Esophagus muscularis mucosa (tissue), 4 donors: Measurements from ENCODE around the gene ACO1. TPM values are rescaled to one million over a fixed set of nuclear protein-coding genes. Genes with fewer than 3 reads are reported as not detected.

ENCODE experiments used
- DNase-seq: peaks from one replicate; pipeline ENCODE4 v3.0.0-alpha.2; 2017; ENCODE audit errors: extremely low spot score
- H3K27ac ChIP-seq, 4 donors: fragments of 200-600 bp; sonication (generic); replicated peaks in 1 of 4; 1 replicate in 3 of 4; 2 replicates in 1 of 4; pipeline ENCODE4 v1.5.1; 2016 to 2019; ENCODE audit warnings: mild to moderate bottlenecking in 1 of 4
- H3K27me3 ChIP-seq, 4 donors: fragments of 200-600 bp; sonication (generic); one replicate each; pipeline versions ENCODE4 v1.5.1 to v1.6.0; 2016 to 2019
- H3K36me3 ChIP-seq, 4 donors: fragments of 200-600 bp; sonication (generic); one replicate each; pipeline ENCODE4 v1.5.1; 2016 to 2019
- H3K4me1 ChIP-seq, 4 donors: fragments of 200-600 bp; sonication (generic); one replicate each; pipeline ENCODE4 v1.5.1; 2016 to 2019
- H3K4me3 ChIP-seq, 4 donors: fragments of 200-600 bp; sonication (generic); 1 replicate in 2 of 4; 2 replicates in 2 of 4; pipeline ENCODE4 v1.5.1; 2016 to 2019; ENCODE audit warnings: mild to moderate bottlenecking in 4 of 4, moderate library complexity in 1 of 4
- H3K9me3 ChIP-seq, 4 donors: fragments of 200-600 bp; sonication (generic); 1 replicate in 3 of 4; 2 replicates in 1 of 4; pipeline ENCODE4 v1.5.1; 2016 to 2019
- EP300 ChIP-seq: sonication (generic); formaldehyde crosslinking; IDR thresholded peaks from one replicate; pipeline ENCODE4 v1.6.1; 2017; ENCODE audit warnings: antibody characterized with exemption
- POLR2A ChIP-seq: fragments of 450-650 bp; IDR thresholded peaks from one replicate; pipeline ENCODE4 v1.6.1; 2017; ENCODE audit warnings: antibody characterized with exemption, moderate library complexity, mild to moderate bottlenecking, low read depth
- POLR2AphosphoS5 ChIP-seq, 2 donors: sonication (generic); formaldehyde crosslinking; IDR thresholded peaks; one replicate each; pipeline ENCODE4 v1.6.1; 2017; ENCODE audit warnings: antibody characterized with exemption in 2 of 2
- WGBS: methylation state at CpG from one replicate; pipeline ENCODE4 v1.1.5; 2018; 5-methylcytosine and 5-hydroxymethylcytosine counted together
- intact Hi-C: fragments of 100-400 bp; cut with DNase I; formaldehyde crosslinking; loops from one replicate; pipeline ENCODE4 v1.15.1; 2023
- total RNA-seq, 4 donors: library from RNA; depleted of rRNA; stranded (reverse); fragments of >200 nt; gene quantifications; one replicate each; pipeline versions ENCODE4 v1.1.0 to v1.2.1, GENCODE V29; 2016
- TF ChIP-seq, protein P1 (sequence below), 3 experiments: fragments of 200-600 bp in 2 of 3; fragments of 450-650 bp in 1 of 3; sonication (generic) in 2 of 3; IDR thresholded peaks; one replicate each; pipeline ENCODE4 v1.5.1; 2017 to 2019; ENCODE audit warnings: antibody characterized with exemption in 3 of 3, mild to moderate bottlenecking in 2 of 3, moderate library complexity in 1 of 3

ACO1 gene
- total RNA-seq, 4 donors from 2014 or later, result 64.4 to 91.9 (median 86.5) TPM

DNA sequence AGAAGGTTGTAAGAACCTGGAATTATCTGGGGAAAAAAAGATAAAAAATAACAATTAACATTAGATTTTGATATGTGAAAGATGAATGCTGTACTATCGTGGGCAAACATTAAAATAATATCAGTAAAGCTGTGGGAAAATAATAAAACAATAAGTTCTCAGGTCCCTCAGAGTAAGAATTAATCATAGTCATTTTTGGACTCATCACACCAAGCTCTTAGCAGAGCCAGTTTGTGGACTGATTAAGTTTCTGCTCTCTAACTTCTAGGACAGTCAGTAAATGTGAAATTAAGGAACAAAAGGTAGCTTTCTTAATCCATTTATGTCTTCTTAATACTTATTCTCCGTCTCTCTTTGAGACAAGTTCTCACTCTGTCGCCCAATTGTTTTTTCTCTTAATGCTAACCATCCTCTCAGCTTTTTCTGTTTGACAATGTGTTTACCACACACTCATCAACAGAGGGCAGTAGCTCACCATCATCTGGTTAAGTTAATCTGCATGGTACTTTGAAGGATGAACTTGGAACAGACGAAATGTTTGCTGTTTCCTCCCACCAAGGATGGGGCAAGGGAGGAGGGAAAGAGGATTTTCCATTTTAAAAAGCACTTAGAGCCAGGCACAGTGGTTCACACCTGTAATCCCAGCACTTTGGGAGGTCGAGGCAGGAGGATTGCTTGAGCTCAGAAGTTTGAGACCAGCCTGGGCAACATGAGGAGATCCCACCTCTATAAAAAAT, 5.3 kb upstream of the ACO1 start:
- H3K27ac ChIP-seq, result no peak overlapping the region
- no peak overlapping the region for H3K4me3 ChIP-seq
- TF ChIP-seq EP300 (no peak), POLR2AphosphoS5 (IDR thresholded peaks at IDR 0.05) (no peak), POLR2A (no peak)
- TF ChIP-seq, protein P1, sequence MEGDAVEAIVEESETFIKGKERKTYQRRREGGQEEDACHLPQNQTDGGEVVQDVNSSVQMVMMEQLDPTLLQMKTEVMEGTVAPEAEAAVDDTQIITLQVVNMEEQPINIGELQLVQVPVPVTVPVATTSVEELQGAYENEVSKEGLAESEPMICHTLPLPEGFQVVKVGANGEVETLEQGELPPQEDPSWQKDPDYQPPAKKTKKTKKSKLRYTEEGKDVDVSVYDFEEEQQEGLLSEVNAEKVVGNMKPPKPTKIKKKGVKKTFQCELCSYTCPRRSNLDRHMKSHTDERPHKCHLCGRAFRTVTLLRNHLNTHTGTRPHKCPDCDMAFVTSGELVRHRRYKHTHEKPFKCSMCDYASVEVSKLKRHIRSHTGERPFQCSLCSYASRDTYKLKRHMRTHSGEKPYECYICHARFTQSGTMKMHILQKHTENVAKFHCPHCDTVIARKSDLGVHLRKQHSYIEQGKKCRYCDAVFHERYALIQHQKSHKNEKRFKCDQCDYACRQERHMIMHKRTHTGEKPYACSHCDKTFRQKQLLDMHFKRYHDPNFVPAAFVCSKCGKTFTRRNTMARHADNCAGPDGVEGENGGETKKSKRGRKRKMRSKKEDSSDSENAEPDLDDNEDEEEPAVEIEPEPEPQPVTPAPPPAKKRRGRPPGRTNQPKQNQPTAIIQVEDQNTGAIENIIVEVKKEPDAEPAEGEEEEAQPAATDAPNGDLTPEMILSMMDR (IDR thresholded peaks at IDR 0.05), result peak; percentile 69 to 83 (median 71)
- 10% methylated on average over 5 of the region's 5 CpGs for WGBS
- DNase-seq, result peak; percentile 66
- no peaks in the 10 kb centered on the region for H3K27me3 ChIP-seq
- intact Hi-C loops, result loop anchor here (2.0 to 5.0 kb wide), 3 partner anchors 54 to 588 kb away; no protein-coding TSS in a partner anchor
- H3K9me3 ChIP-seq, result no peaks in the 10 kb centered on the region
- H3K4me1 ChIP-seq, result peaks cover 5 to 19% (median 13%) of the 10 kb centered on the region in 4 donors
- H3K36me3 ChIP-seq, result no peaks in the 10 kb centered on the region

DNA sequence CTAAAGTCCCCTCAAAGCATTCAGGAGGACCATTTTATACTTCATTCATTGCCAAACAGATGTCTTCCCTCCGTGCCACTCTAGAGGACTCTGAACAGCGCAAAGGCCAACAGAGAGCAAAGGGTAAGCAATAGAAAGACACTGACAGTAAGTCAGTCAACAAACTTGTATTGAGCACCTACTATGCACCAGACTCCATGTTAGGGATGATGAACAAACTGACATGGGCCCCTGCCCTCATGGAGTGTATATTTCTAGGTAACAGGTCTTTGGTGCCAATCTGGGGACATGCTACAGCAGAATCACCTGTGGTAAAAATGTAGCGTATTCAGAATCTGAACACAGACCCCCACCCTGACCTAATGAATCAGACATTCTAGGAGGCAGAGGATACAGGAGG, 3.5 kb upstream of the ACO1 start:
- DNase-seq, result peak; percentile 78
- Histone ChIP-seq H3K9me3 (no peaks in the 10 kb centered on the region), H3K36me3 (no peaks in the 10 kb centered on the region), H3K4me3 (no peak overlapping the region), H3K27ac (no peak overlapping the region), H3K4me1 (peaks cover 15 to 30% (median 24%) of the 10 kb centered on the region in 4 donors), H3K27me3 (no peaks in the 10 kb centered on the region)
- intact Hi-C loops, result loop anchor here (10.0 kb wide), 1 partner anchor 884 kb away; the partner anchor contains the start of genes BAG1 and CHMP5
- TF ChIP-seq EP300 (no peak), POLR2AphosphoS5 (IDR thresholded peaks at IDR 0.05) (no peak), POLR2A (no peak)
- TF ChIP-seq, protein P1 (IDR thresholded peaks at IDR 0.05), result no peak
- WGBS, result 82% methylated on average over 3 of the region's 3 CpGs

DNA sequence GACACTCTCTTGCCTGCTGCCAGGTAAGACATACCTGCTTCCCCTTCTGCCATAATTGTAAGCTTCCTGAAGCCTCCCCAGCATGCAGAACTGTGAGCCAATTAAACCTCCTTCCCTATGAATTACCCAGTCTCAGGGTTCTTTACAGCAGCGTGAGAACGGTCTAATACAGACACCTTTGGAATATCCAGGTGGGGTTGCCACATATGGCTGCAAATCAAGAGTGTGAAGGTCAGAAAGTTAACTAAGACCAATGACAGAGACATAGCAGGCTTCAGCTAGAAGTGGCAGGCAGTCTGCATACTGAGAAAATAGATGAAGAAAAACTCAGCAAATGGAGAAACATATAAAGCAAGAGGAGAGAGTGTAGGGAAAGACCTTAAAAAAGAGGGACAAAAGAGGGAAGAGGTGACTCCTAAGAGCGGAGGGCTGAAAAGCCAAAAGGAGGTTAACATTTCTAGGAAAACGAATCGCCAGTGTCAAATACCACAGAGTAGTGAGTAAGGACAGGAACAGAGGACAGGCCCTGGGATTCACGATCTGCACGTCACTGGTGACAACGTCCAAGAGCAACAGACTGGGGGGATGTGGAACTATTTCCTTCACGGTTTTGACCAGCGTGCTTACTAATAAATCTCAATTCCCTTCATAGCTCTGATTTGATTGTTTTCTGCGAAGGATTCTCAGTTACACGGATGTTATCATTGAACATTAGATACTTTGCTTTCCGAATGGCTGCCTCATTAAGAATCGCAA, 1.7 kb upstream of the ACO1 start:
- Histone ChIP-seq H3K9me3 (no peaks in the 10 kb centered on the region), H3K36me3 (no peaks in the 10 kb centered on the region), H3K27me3 (no peaks in the 10 kb centered on the region), H3K4me1 (peaks cover 24 to 48% (median 42%) of the 10 kb centered on the region in 4 donors), H3K4me3 (no peak overlapping the region), H3K27ac (no peak overlapping the region)
- WGBS, result 77% methylated on average over 14 of the region's 14 CpGs
- peak; percentile 45 for DNase-seq
- intact Hi-C loops, result loop anchor here (10.0 kb wide), 1 partner anchor 882 kb away; the partner anchor contains the start of genes BAG1 and CHMP5
- no peak for TF ChIP-seq POLR2AphosphoS5 (IDR thresholded peaks at IDR 0.05)
- TF ChIP-seq, protein P1 (IDR thresholded peaks at IDR 0.05), result no peak
- TF ChIP-seq POLR2A, result no peak

DNA sequence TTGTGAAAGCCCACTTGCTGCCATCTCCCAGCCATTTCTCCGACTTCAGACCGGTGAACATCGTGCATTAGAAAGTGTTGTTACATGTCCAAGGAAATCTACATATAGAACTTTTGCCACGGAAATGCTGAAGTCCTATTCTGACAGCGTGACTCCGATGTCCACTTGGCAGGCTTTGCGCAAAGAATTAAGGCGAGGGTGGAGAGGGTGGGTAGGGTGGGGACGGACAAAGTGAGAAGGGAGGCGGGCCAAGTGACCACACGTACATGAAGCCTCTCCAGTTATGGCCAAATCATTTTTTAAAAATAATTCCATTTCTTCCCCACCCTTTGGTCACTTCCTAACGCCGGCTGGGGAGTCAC, 460 bp upstream of the ACO1 start:
- intact Hi-C loops, result loop anchor here (2.0 to 10.0 kb wide), 2 partner anchors 47 to 881 kb away; partner anchors contain the start of genes BAG1 and CHMP5
- Histone ChIP-seq H3K4me3 (peak overlapping the region; percentile 76 to 82 (median 80)), H3K9me3 (no peaks in the 10 kb centered on the region), H3K36me3 (no peaks in the 10 kb centered on the region), H3K27me3 (no peaks in the 10 kb centered on the region), H3K4me1 (peaks cover 32 to 55% (median 50%) of the 10 kb centered on the region in 4 donors), H3K27ac (peak overlapping the region; percentile 86 to 90 (median 90))
- no peak for DNase-seq
- 2% methylated on average over 13 of the region's 13 CpGs for WGBS
- TF ChIP-seq EP300 (no peak), POLR2A (no peak)
